ENCODE data around the gene GRXCR2. TPM values are rescaled to one million over a fixed set of nuclear protein-coding genes. Genes with fewer than 3 reads are reported as not detected.
A peak's percentile ranks its signal among the peaks of the same experiment; 100 is the strongest.

Gene GRXCR2
- total RNA-seq (not detected), polyA plus RNA-seq (not detected)
- long read RNA-seq, donor 1: 0 reads
- long read RNA-seq, donor 2: 0 reads

GRCh38 chr5:145872914-145873313 lies at the start of gene GRXCR2:
Gene GRXCR2, minus strand, starts transcription at chr5:145873014. Its CDS starts 46 bp downstream, at chr5:145872968.
- Histone ChIP-seq H3K36me3 (ENCODE audit: insufficient read depth in 1 of 2, low read depth in 1 of 2) (no peaks in the 10 kb centered on the region), H3K9me3 (no peaks in the 10 kb centered on the region), H3K4me3 (no peak within 1 kb of the TSS), H3K27ac (no peak within 1 kb of the TSS), H3K27me3 (ENCODE audit: insufficient read depth in 3 of 3, low read length in 2 of 3) (no peaks in the 10 kb centered on the region), H3K4me1 (no peaks in the 10 kb centered on the region)
- no peak for DNase-seq
- whole genome bisulfite sequencing, 3 donors: 63 to 89% (median 74%) methylated on average over 3 of the region's 3 CpGs
- ATAC-seq: no peak
- intact Hi-C loops (cut with DNase I): no loop called here
- no peak for TF ChIP-seq CTCF (IDR thresholded peaks at IDR 0.05)

- intact Hi-C loops (cut with DNase I): no loop called here
- WGBS, 3 donors: 43 to 66% (median 44%) methylated on average over 2 of the region's 2 CpGs
These were observed 49.2 kb upstream of the GRXCR2 start for GRCh38 chr5:145922059-145922458.

GRCh38 chr5:145921211-145921610 lies 48.4 kb upstream of the GRXCR2 start:
- Histone ChIP-seq H3K27ac (no peak overlapping the region), H3K9me3 (no peaks in the 10 kb centered on the region), H3K27me3 (ENCODE audit: insufficient read depth in 3 of 3, low read length in 2 of 3) (no peaks in the 10 kb centered on the region), H3K4me1 (peaks cover 4% of the 10 kb centered on the region), H3K36me3 (ENCODE audit: insufficient read depth in 1 of 2, low read depth in 1 of 2) (no peaks in the 10 kb centered on the region), H3K4me3 (no peak overlapping the region)
- WGBS, 3 donors: 29 to 56% (median 36%) methylated on average over 2 of the region's 2 CpGs
- intact Hi-C loops (cut with DNase I): no loop called here
- DNase-seq (no peak), ATAC-seq (no peak)
- no peak for TF ChIP-seq CTCF (IDR thresholded peaks at IDR 0.05)

More at GRCh38 chr5:145922059-145922458, 49.2 kb upstream of the GRXCR2 start:
- no peaks in the 10 kb centered on the region for H3K27me3 ChIP-seq (ENCODE audit: insufficient read depth in 3 of 3, low read length in 2 of 3)
- no peaks in the 10 kb centered on the region for H3K36me3 ChIP-seq (ENCODE audit: insufficient read depth in 1 of 2, low read depth in 1 of 2)
- H3K4me3 ChIP-seq: no peak overlapping the region
- ATAC-seq (peak in 1 of 4 donors; percentile 47), DNase-seq (no peak)
- H3K27ac ChIP-seq: no peak overlapping the region
- H3K4me1 ChIP-seq: peaks cover 4% of the 10 kb centered on the region
- no peak for TF ChIP-seq CTCF (IDR thresholded peaks at IDR 0.05)
- no peaks in the 10 kb centered on the region for H3K9me3 ChIP-seq

- Histone ChIP-seq H3K36me3 (ENCODE audit: insufficient read depth in 1 of 2, low read depth in 1 of 2) (no peaks in the 10 kb centered on the region), H3K4me3 (no peak overlapping the region), H3K4me1 (peaks cover 4% of the 10 kb centered on the region), H3K27ac (no peak overlapping the region), H3K27me3 (ENCODE audit: insufficient read depth in 3 of 3, low read length in 2 of 3) (no peaks in the 10 kb centered on the region), H3K9me3 (no peaks in the 10 kb centered on the region)
- ATAC-seq (no peak), DNase-seq (no peak)
- WGBS, 3 donors: 68 to 79% (median 75%) methylated on average over 1 of the region's 1 CpG
- no peak for TF ChIP-seq CTCF (IDR thresholded peaks at IDR 0.05)
- intact Hi-C loops (cut with DNase I): no loop called here
These were observed 47.9 kb upstream of the GRXCR2 start for GRCh38 chr5:145920542-145921210.

GRCh38 chr5:145919413-145919812 lies 46.6 kb upstream of the GRXCR2 start:
- no peaks in the 10 kb centered on the region for H3K9me3 ChIP-seq
- no peaks in the 10 kb centered on the region for H3K27me3 ChIP-seq (ENCODE audit: insufficient read depth in 3 of 3, low read length in 2 of 3)
- no peak overlapping the region for H3K27ac ChIP-seq
- ATAC-seq (no peak), DNase-seq (no peak)
- intact Hi-C loops (cut with DNase I): no loop called here
- WGBS, 3 donors: 77 to 83% (median 80%) methylated on average over 6 of the region's 6 CpGs
- TF ChIP-seq CTCF (IDR thresholded peaks at IDR 0.05): no peak
- H3K4me1 ChIP-seq: peaks cover 4% of the 10 kb centered on the region
- no peak overlapping the region for H3K4me3 ChIP-seq
- no peaks in the 10 kb centered on the region for H3K36me3 ChIP-seq (ENCODE audit: insufficient read depth in 1 of 2, low read depth in 1 of 2)
